Activated CD8-positive, alpha-beta T cell treated with anti-CD3 and anti-CD28 coated beads for 36 hours (primary cell): ENCODE measurements around the gene SCML1. TPM values are rescaled to one million over a fixed set of nuclear protein-coding genes. Genes with fewer than 3 reads are reported as not detected.

Source experiments
- ATAC-seq: fragments of 200-7000 bp; cut with Tn5 transposase; one replicate; pipeline ENCODE4 v1.10.0; 2021; ENCODE audit warnings: mild to moderate bottlenecking, moderate library complexity
- CTCF ChIA-PET: fragments of 350-600 bp; sonication (Branson Sonifier 250); formaldehyde crosslinking; loops from one replicate; lab custom pipeline; 2021; ENCODE audit warnings: antibody characterized with exemption; lab: Charles Lee
- POLR2A ChIA-PET: fragments of 350-600 bp; sonication (Branson Sonifier 250); formaldehyde crosslinking; loops from one replicate; lab custom pipeline; 2021; ENCODE audit warnings: antibody characterized with exemption; lab: Charles Lee
- DNase-seq: peaks from one replicate; pipeline ENCODE4 v3.0.0-alpha.2; 2020
- H3K27ac Mint-ChIP-seq: one replicate; pipeline ENCODE4 v1.8.0; 2021; ENCODE audit warnings: mild to moderate bottlenecking, mixed read lengths
- H3K27me3 Mint-ChIP-seq: one replicate; pipeline ENCODE4 v1.8.0; 2021; ENCODE audit warnings: mixed read lengths
- H3K36me3 Mint-ChIP-seq: one replicate; pipeline ENCODE4 v1.8.0; 2021; ENCODE audit warnings: low read depth, mixed read lengths
- H3K4me1 Mint-ChIP-seq: one replicate; pipeline ENCODE4 v1.8.0; 2021; ENCODE audit warnings: low read depth, mixed read lengths
- H3K4me3 Mint-ChIP-seq: one replicate; pipeline ENCODE4 v1.8.0; 2021; ENCODE audit warnings: mild to moderate bottlenecking, moderate library complexity, mixed read lengths
- H3K9me3 Mint-ChIP-seq: one replicate; pipeline ENCODE4 v1.8.0; 2021; ENCODE audit warnings: mixed read lengths
- CTCF ChIP-seq: fragments of 200-600 bp; IDR thresholded peaks from one replicate; pipeline ENCODE4 v1.8.0; 2022; ENCODE audit warnings: antibody characterized with exemption, mild to moderate bottlenecking
- intact Hi-C: fragments of 100-400 bp; cut with micrococcal nuclease; formaldehyde crosslinking; loops from one replicate; pipeline ENCODE4 v1.10.0; 2022
- total RNA-seq, 2 experiments: library from RNA; stranded (reverse); gene quantifications; one replicate each; pipeline ENCODE4 v1.2.3, GENCODE V29; 2021

Gene SCML1
- total RNA-seq, 2 experiments from 2014 or later, result 4.1 to 4.6 TPM

DNA sequence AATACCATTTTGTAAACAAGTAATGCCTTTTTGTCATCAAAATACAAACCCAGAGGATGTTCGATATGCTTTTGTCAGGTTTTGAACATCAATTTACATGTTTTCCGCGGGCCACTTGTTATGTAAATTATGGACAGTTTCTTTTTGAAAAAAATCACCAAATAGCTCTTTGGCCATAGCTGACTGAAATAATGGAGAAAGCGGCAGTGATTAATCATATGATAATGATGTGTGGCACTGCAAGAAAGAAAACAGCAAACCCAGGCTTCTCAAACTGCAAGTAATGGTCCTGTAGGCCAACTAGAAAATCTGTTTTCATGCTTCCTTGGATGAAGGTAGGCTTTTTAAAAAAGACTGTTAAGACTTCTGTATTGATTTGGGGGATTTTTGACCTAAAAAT lies 15.6 kb upstream of the SCML1 start:
- TF ChIP-seq CTCF, result no peak
- POLR2A ChIA-PET, result no interaction called here
- Mint-ChIP-seq H3K36me3 (no peaks in the 10 kb centered on the region), H3K27ac (no peak overlapping the region), H3K27me3 (no peaks in the 10 kb centered on the region), H3K4me3 (no peak overlapping the region), H3K9me3 (no peaks in the 10 kb centered on the region), H3K4me1 (no peaks in the 10 kb centered on the region)
- CTCF ChIA-PET, result no interaction called here
- DNase-seq (no peak), ATAC-seq (no peak)
- intact Hi-C loops, result no loop called here

DNA sequence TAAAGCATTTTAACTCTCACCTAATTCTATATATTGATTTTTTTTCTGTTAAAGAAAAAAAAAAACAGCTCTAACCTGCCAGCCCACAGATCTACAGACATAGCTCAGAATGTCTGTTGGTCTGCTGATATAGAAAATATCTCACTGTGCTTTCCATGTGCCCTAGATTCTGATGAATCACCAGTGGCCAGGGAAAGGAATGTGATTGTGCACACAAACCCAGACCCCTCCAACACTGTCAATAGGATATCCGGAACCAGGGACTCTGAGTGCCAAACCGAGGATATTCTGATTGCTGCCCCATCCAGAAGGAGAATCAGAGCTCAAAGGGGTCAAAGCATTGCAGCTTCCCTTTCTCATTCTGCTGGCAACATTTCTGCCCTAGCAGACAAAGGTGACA lies 12.1 kb upstream of the SCML1 start:
- no peaks in the 10 kb centered on the region for H3K9me3 Mint-ChIP-seq
- peaks cover 3% of the 10 kb centered on the region for H3K4me1 Mint-ChIP-seq
- H3K4me3 Mint-ChIP-seq, result no peak overlapping the region
- TF ChIP-seq CTCF, result no peak
- DNase-seq (no peak), ATAC-seq (no peak)
- CTCF ChIA-PET, result no interaction called here
- H3K36me3 Mint-ChIP-seq, result no peaks in the 10 kb centered on the region
- H3K27ac Mint-ChIP-seq, result no peak overlapping the region
- H3K27me3 Mint-ChIP-seq, result peaks cover 1% of the 10 kb centered on the region
- POLR2A ChIA-PET, result no interaction called here
- intact Hi-C loops, result no loop called here

GRCh38 chrX:17732138-17732783 lies 5.0 kb upstream of the SCML1 start:
- POLR2A ChIA-PET, result no interaction called here
- ATAC-seq (no peak), DNase-seq (no peak)
- Mint-ChIP-seq H3K27me3 (peaks cover 1% of the 10 kb centered on the region), H3K4me3 (no peak overlapping the region), H3K4me1 (peaks cover 3% of the 10 kb centered on the region), H3K36me3 (no peaks in the 10 kb centered on the region), H3K9me3 (no peaks in the 10 kb centered on the region), H3K27ac (no peak overlapping the region)
- intact Hi-C loops, result no loop called here
- CTCF ChIA-PET, result no interaction called here
- no peak for TF ChIP-seq CTCF

- no peak for TF ChIP-seq CTCF
- CTCF ChIA-PET, result no interaction called here
Measured at GRCh38 chrX:17735406-17735805, 1.9 kb upstream of the SCML1 start.

DNA sequence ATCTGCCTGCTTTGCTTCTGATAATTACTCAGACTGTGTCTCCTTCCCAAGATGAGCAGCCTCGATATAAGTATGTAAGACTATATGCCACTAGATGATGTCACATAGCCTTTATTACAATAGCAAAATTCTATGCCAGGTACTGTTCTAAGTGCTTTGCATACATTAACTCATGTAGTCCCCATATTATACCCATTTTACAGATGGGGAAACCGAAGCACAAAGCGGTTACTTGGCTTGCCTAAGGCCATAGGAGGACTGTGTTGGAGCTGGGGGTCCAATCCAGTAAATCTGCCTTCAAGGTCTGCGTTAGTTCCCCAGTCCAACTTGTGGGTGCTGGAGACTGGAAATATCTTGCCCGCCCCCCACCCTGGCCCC lies 826 bp upstream of the SCML1 start:
- ATAC-seq, result no peak
- no peak for TF ChIP-seq CTCF
- ChIA-PET POLR2A (no interaction called here), CTCF (no interaction called here)
- H3K36me3 Mint-ChIP-seq, result no peaks in the 10 kb centered on the region
- H3K9me3 Mint-ChIP-seq, result no peaks in the 10 kb centered on the region
- H3K4me3 Mint-ChIP-seq, result peak overlapping the region; percentile 73
- DNase-seq, result no peak
- intact Hi-C loops, result no loop called here
- H3K27ac Mint-ChIP-seq, result peak overlapping the region; percentile 70
- H3K27me3 Mint-ChIP-seq, result no peaks in the 10 kb centered on the region
- peaks cover 28% of the 10 kb centered on the region for H3K4me1 Mint-ChIP-seq

More at GRCh38 chrX:17735406-17735805, 1.9 kb upstream of the SCML1 start:
- H3K36me3 Mint-ChIP-seq, result no peaks in the 10 kb centered on the region
- ATAC-seq, result no peak
- POLR2A ChIA-PET, result no interaction called here
- H3K27me3 Mint-ChIP-seq, result no peaks in the 10 kb centered on the region
- H3K27ac Mint-ChIP-seq, result no peak overlapping the region
- no peak for DNase-seq
- H3K4me1 Mint-ChIP-seq, result peaks cover 23% of the 10 kb centered on the region
- no peak overlapping the region for H3K4me3 Mint-ChIP-seq
- intact Hi-C loops, result no loop called here
- no peaks in the 10 kb centered on the region for H3K9me3 Mint-ChIP-seq
